Calu3 (cell line): ENCODE measurements around the gene GALK2. TPM values are rescaled to one million over a fixed set of nuclear protein-coding genes. Genes with fewer than 3 reads are reported as not detected.
A peak's percentile ranks its signal among the peaks of the same experiment; 100 is the strongest.

Experiments used
- BruUV-seq: library from RNA; stranded (reverse); fragments of 400-500 nt; replicated peaks from 2 replicates; lab custom pipeline; 2021; lab: Mats Ljungman, UMichigan
- CTCF ChIA-PET: fragments of 300-600 bp; sonication (Branson Sonifier 250); formaldehyde crosslinking; loops from one replicate; lab custom pipeline; 2022; ENCODE audit warnings: antibody characterized with exemption; lab: Charles Lee
- DNase-seq: peaks from one replicate; pipeline ENCODE4 v3.0.0; 2022
- H3K27ac Mint-ChIP-seq: one replicate; pipeline ENCODE4 v1.8.0; 2022; ENCODE audit warnings: mixed read lengths; ENCODE audit not compliant: unreplicated experiment
- H3K27me3 Mint-ChIP-seq: one replicate; pipeline ENCODE4 v1.8.0; 2022; ENCODE audit warnings: mixed read lengths; ENCODE audit not compliant: unreplicated experiment
- H3K36me3 Mint-ChIP-seq: one replicate; pipeline ENCODE4 v1.8.0; 2022; ENCODE audit warnings: mild to moderate bottlenecking, moderate library complexity, mixed read lengths; ENCODE audit not compliant: insufficient read depth, unreplicated experiment
- H3K4me1 Mint-ChIP-seq: one replicate; pipeline ENCODE4 v1.8.0; 2022; ENCODE audit warnings: mild to moderate bottlenecking, low read depth, mixed read lengths; ENCODE audit not compliant: unreplicated experiment
- H3K4me3 Mint-ChIP-seq: one replicate; pipeline ENCODE4 v1.8.0; 2022; ENCODE audit warnings: mild to moderate bottlenecking, low read depth, moderate library complexity, mixed read lengths; ENCODE audit not compliant: unreplicated experiment
- H3K9me3 Mint-ChIP-seq: one replicate; pipeline ENCODE4 v1.8.0; 2022; ENCODE audit warnings: low read depth, mixed read lengths; ENCODE audit not compliant: unreplicated experiment
- CTCF ChIP-seq: fragments of 200-600 bp; IDR thresholded peaks from one replicate; pipeline ENCODE4 v1.8.0; 2022; ENCODE audit warnings: antibody characterized with exemption; ENCODE audit not compliant: unreplicated experiment
- intact Hi-C: fragments of 100-400 bp; cut with micrococcal nuclease; formaldehyde crosslinking; loops from one replicate; pipeline ENCODE4 v1.10.0; 2022; ENCODE audit not compliant: unreplicated experiment
- total RNA-seq: library from RNA; stranded (reverse); gene quantifications from 2 replicates; pipeline ENCODE4 v1.2.3, GENCODE V29; 2022

The GALK2 gene
- total RNA-seq, 1 experiment from 2014 or later, result 48.3 TPM

- DNase-seq, result peak; percentile 5
- Mint-ChIP-seq H3K9me3 (no peaks in the 10 kb centered on the region), H3K36me3 (peaks cover 30% of the 10 kb centered on the region), H3K27me3 (no peaks in the 10 kb centered on the region), H3K4me1 (peaks cover 15% of the 10 kb centered on the region), H3K27ac (peak overlapping the region; percentile 83), H3K4me3 (peak overlapping the region; percentile 46)
- intact Hi-C loops, result loop anchor here (1.0 to 5.0 kb wide), 2 partner anchors 34 to 269 kb away; partner anchors contain the start of gene GALK2
- CTCF ChIA-PET, result no interaction called here
- no peak for TF ChIP-seq CTCF
- BruUV-seq, result no TSS peak
These were observed 34.1 kb upstream of the GALK2 start for GRCh38 chr15:49135911-49136310.

GRCh38 chr15:49137861-49138260 lies 32.2 kb upstream of the GALK2 start:
- H3K4me3 Mint-ChIP-seq, result no peak overlapping the region
- H3K27me3 Mint-ChIP-seq, result no peaks in the 10 kb centered on the region
- no peak for TF ChIP-seq CTCF
- no peak overlapping the region for H3K27ac Mint-ChIP-seq
- no peaks in the 10 kb centered on the region for H3K9me3 Mint-ChIP-seq
- BruUV-seq, result no TSS peak
- peaks cover 34% of the 10 kb centered on the region for H3K36me3 Mint-ChIP-seq
- no peak for DNase-seq
- peaks cover 15% of the 10 kb centered on the region for H3K4me1 Mint-ChIP-seq
- intact Hi-C loops, result loop anchor here (5.0 kb wide), 1 partner anchor 271 kb away; no protein-coding TSS in a partner anchor
- CTCF ChIA-PET, result interaction anchor here (1.1 kb wide), 1 partner anchor 18 kb away, joined by 3 read pairs; the partner anchor contains the start of gene COPS2

GRCh38 chr15:49145651-49146609 lies 24.1 kb upstream of the GALK2 start:
- no peaks in the 10 kb centered on the region for H3K27me3 Mint-ChIP-seq
- DNase-seq, result peak; percentile 60
- BruUV-seq, result no TSS peak
- peak overlapping the region; percentile 43 for H3K27ac Mint-ChIP-seq
- no peaks in the 10 kb centered on the region for H3K9me3 Mint-ChIP-seq
- CTCF ChIA-PET, result interaction anchor here (0.6 to 1.3 kb wide), 10 partner anchors 9 to 1143 kb away, joined by 3 to 8 read pairs (median 4); partner anchors contain the start of genes COPS2, EID1, GALK2 and SECISBP2L
- TF ChIP-seq CTCF, result peak; percentile 40
- H3K36me3 Mint-ChIP-seq, result peaks cover 17% of the 10 kb centered on the region
- peak overlapping the region; percentile 23 for H3K4me3 Mint-ChIP-seq
- intact Hi-C loops, result loop anchor here (1.0 to 10.0 kb wide), 4 partner anchors 99 to 999 kb away; partner anchors contain the start of gene SECISBP2L
- H3K4me1 Mint-ChIP-seq, result peaks cover 29% of the 10 kb centered on the region

GRCh38 chr15:49148298-49148697 lies 21.7 kb upstream of the GALK2 start:
- Mint-ChIP-seq H3K27me3 (no peaks in the 10 kb centered on the region), H3K4me3 (no peak overlapping the region), H3K27ac (no peak overlapping the region), H3K9me3 (no peaks in the 10 kb centered on the region), H3K36me3 (peaks cover 5% of the 10 kb centered on the region), H3K4me1 (peaks cover 33% of the 10 kb centered on the region)
- no peak for DNase-seq
- intact Hi-C loops, result loop anchor here (5.0 to 10.0 kb wide), 3 partner anchors 101 to 997 kb away; partner anchors contain the start of gene SECISBP2L
- BruUV-seq, result no TSS peak
- CTCF ChIA-PET, result no interaction called here
- TF ChIP-seq CTCF, result no peak
